Mesothelial cell of epicardium (in vitro differentiated cells): ENCODE data around the gene THEMIS2. TPM values are rescaled to one million over a fixed set of nuclear protein-coding genes. Genes with fewer than 3 reads are reported as not detected.
"Not testable (repeated sequence)": the region's sequence is repeated elsewhere in the genome, so short reads cannot be mapped to it uniquely, and the experiment has no call there.

Experiments used
- DNase-seq, 2 experiments: peaks; one replicate each; pipeline ENCODE4 v3.0.0; 2021; ENCODE audit warnings: low spot score in 2 of 2; ENCODE audit not compliant: unreplicated experiment in 2 of 2
- H3K27ac Mint-ChIP-seq: 2 replicates; pipeline ENCODE4 v1.8.0; 2021; ENCODE audit warnings: mixed read lengths
- H3K27me3 Mint-ChIP-seq: 2 replicates; pipeline ENCODE4 v1.8.0; 2021; ENCODE audit warnings: low read depth, mixed read lengths
- H3K36me3 Mint-ChIP-seq: 2 replicates; pipeline ENCODE4 v1.8.0; 2021; ENCODE audit warnings: mixed read lengths
- H3K4me1 Mint-ChIP-seq: 2 replicates; pipeline ENCODE4 v1.8.0; 2021; ENCODE audit warnings: mixed read lengths
- H3K4me3 Mint-ChIP-seq: 2 replicates; pipeline ENCODE4 v1.8.0; 2021; ENCODE audit warnings: mild to moderate bottlenecking, moderate library complexity, mixed read lengths
- H3K9me3 Mint-ChIP-seq: 2 replicates; pipeline ENCODE4 v1.8.0; 2021; ENCODE audit warnings: mixed read lengths
- total RNA-seq: library from RNA; stranded (reverse); gene quantifications from 3 replicates; pipeline ENCODE4 v1.2.1, GENCODE V29; 2021
- TF ChIP-seq, protein P1 (sequence below): fragments of 200-600 bp; sonication (generic); IDR thresholded peaks from one replicate; pipeline ENCODE4 v1.5.0; 2021; ENCODE audit warnings: antibody characterized with exemption; ENCODE audit not compliant: unreplicated experiment

THEMIS2 gene
- total RNA-seq, 1 donor from 2014 or later, result 0.63 TPM

DNA sequence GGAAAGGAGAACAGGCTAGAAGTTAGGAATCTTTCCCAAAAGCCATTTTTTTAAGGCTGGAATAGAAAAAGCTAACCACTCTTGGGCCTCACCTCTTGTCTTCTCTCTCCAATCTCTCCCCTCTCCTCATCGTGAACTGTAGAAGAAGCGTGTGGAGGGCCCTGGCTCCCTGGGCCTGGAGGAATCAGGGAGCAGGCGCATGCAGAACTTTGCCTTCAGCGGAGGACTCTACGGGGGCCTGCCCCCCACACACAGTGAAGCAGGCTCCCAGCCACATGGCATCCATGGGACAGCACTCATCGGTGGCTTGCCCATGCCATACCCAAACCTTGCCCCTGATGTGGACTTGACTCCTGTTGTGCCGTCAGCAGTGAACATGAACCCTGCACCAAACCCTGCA is 22.4 kb upstream of the THEMIS2 start:
- Mint-ChIP-seq H3K36me3 (peaks cover 42% of the 10 kb centered on the region), H3K27ac (no peak overlapping the region), H3K4me3 (no peak overlapping the region), H3K27me3 (no peaks in the 10 kb centered on the region), H3K9me3 (no peaks in the 10 kb centered on the region), H3K4me1 (no peaks in the 10 kb centered on the region)
- DNase-seq, result no peak
- TF ChIP-seq, protein P1, sequence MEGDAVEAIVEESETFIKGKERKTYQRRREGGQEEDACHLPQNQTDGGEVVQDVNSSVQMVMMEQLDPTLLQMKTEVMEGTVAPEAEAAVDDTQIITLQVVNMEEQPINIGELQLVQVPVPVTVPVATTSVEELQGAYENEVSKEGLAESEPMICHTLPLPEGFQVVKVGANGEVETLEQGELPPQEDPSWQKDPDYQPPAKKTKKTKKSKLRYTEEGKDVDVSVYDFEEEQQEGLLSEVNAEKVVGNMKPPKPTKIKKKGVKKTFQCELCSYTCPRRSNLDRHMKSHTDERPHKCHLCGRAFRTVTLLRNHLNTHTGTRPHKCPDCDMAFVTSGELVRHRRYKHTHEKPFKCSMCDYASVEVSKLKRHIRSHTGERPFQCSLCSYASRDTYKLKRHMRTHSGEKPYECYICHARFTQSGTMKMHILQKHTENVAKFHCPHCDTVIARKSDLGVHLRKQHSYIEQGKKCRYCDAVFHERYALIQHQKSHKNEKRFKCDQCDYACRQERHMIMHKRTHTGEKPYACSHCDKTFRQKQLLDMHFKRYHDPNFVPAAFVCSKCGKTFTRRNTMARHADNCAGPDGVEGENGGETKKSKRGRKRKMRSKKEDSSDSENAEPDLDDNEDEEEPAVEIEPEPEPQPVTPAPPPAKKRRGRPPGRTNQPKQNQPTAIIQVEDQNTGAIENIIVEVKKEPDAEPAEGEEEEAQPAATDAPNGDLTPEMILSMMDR, result no peak

DNA sequence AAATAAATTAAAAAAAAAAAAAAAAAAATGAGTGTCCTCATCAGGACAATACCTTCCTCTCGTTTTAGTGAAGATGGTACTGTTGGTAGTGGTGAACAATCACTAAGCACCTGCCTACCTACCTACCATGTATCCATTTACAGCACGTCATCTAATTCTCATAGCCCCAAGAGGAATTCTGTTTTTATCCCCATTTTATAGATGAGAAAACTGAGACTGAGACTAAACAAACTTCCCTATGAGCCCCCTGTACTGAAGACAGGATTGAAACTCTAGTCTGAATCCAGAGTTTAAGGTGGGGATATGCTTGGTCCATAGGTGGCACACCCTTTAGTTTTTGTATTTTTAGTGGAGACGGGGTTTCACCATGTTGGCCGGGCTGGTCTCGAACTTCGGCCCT is 17.3 kb upstream of the THEMIS2 start:
- Mint-ChIP-seq H3K36me3 (peaks cover 18% of the 10 kb centered on the region), H3K4me3 (no peak overlapping the region), H3K27ac (no peak overlapping the region), H3K27me3 (no peaks in the 10 kb centered on the region), H3K4me1 (peaks cover 7% of the 10 kb centered on the region), H3K9me3 (no peaks in the 10 kb centered on the region)
- DNase-seq, result no peak
- TF ChIP-seq, protein P1, result no peak

DNA sequence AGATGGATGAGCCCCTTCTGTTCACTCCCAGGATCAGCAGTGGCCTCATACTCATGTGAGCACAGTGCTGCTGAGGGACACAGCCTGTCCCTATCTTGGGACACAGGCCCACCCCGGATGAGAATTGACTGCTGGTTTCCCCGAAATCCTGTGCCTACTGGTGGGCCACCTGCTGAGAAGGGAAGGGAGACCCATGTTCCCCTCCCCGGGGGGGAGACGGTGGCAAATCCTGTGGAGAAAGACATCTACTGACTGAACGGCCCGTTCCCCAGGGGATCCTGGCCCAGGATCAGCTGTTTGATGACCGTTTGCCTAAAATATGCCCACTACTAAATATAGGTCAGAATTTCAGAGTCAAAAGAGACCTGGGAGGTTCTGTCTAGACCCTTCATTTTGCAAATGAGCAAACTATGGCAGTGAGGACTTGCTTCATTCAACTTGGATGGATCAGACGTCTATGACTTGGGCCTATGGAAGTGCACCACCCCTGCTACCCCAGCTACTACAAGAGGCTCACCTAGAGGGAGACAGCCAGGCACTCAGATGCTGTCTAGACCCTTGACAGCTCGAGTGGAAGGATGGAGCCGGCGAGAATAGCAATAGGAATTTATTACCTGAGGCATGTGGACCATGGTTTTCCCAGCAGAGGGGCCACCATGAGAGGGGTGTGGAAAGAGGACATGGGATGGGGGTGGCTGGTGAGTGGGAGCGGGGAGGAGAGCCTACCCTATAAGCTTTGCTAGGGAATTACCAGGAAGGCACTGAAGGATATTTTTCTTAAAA is 15.6 kb upstream of the THEMIS2 start:
- no peaks in the 10 kb centered on the region for H3K27me3 Mint-ChIP-seq
- no peak for DNase-seq
- H3K36me3 Mint-ChIP-seq, result peaks cover 2% of the 10 kb centered on the region
- H3K4me3 Mint-ChIP-seq, result no peak overlapping the region
- H3K4me1 Mint-ChIP-seq, result peaks cover 7% of the 10 kb centered on the region
- no peak overlapping the region for H3K27ac Mint-ChIP-seq
- TF ChIP-seq, protein P1, result no peak
- H3K9me3 Mint-ChIP-seq, result no peaks in the 10 kb centered on the region

DNA sequence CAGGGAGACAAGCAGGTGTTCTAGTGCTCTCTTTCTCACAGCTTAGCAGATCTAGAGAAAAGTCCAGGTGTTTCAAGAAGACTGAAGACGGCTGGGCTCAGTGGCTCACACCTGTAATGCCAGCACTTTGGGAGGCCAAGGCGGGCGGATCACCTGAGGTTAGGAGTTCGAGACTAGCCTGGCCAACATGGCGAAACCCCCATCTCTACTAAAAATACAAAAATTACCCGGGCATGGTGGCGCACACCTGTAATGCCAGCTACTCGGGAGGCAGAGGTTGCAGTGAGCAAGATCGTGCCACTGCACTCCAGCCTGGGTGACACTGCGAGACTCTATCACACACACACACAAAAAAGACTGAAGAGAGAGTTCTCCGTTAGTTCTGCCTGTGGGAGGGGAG is 14.8 kb upstream of the THEMIS2 start:
- H3K27me3 Mint-ChIP-seq, H3K9me3 Mint-ChIP-seq, H3K4me1 Mint-ChIP-seq, H3K27ac Mint-ChIP-seq, H3K4me3 Mint-ChIP-seq, H3K36me3 Mint-ChIP-seq, DNase-seq: not testable (repeated sequence)

DNA sequence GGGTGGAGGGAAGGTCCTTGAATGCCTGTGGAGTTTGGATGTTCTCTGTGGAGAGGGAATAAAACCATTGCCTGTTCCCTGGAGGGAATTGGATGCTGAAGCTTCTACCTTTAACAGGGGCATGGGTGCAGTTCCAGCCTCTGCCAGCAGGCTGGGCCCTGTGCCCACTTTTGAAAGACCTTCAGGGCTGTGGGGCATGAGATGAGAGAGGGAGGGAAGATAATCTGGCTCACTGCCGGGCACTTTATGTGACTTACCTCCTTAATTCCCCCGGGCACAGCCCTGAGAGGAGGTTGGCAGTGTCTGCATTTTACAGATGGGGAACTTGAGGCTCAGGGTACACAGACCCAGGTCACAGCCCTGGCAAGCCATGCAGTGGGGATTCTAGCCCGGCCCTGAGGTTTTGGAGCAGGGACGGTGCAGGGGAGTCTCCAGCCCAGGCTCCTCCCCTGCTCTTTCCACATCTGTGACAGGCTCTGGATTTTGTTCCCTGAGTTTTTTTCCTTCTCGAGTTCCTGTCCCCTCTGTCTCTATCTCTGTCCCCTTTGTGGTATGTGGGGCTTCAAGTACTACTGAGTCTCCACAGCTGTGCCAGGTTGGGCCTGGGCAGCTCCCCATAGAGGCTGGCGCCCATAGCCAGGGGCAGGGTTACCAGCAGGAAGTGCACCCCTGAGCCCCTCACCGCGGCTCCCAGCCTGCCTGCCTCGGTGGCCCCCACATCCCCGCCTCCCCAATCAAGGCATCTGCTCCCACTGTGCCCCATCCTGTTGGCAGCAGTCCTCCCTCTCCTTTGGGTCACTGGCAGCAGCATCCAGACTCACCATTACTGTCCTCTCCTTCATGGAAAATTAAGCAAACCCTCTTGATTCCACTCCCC is 14.0 kb upstream of the THEMIS2 start:
- peaks cover 7% of the 10 kb centered on the region for H3K4me1 Mint-ChIP-seq
- TF ChIP-seq, protein P1, result peak; percentile 94
- no peak overlapping the region for H3K27ac Mint-ChIP-seq
- no peaks in the 10 kb centered on the region for H3K9me3 Mint-ChIP-seq
- no peaks in the 10 kb centered on the region for H3K36me3 Mint-ChIP-seq
- DNase-seq, result peak; percentile 53 to 88
- H3K27me3 Mint-ChIP-seq, result no peaks in the 10 kb centered on the region
- no peak overlapping the region for H3K4me3 Mint-ChIP-seq
